Right atrium auricular region (tissue), 2 donors: Measurements from ENCODE around the gene SHISA2. TPM values are rescaled to one million over a fixed set of nuclear protein-coding genes. Genes with fewer than 3 reads are reported as not detected.

Source experiments
- DNase-seq: peaks from one replicate; pipeline ENCODE4 v3.0.0-alpha.2; 2019; ENCODE audit warnings: low spot score
- H3K27ac ChIP-seq, 2 donors: fragments of 200-600 bp; sonication (generic); 1 replicate in 1 of 2; 2 replicates in 1 of 2; pipeline ENCODE4 v1.5.1; 2016 to 2019
- H3K27me3 ChIP-seq, 2 donors: fragments of 200-600 bp; sonication (generic); one replicate each; pipeline versions ENCODE4 v1.5.1 to v1.6.0; 2017 to 2019
- H3K36me3 ChIP-seq: fragments of 200-600 bp; sonication (generic); one replicate; pipeline ENCODE4 v1.5.1; 2016
- H3K4me1 ChIP-seq, 2 donors: fragments of 200-600 bp; sonication (generic); one replicate each; pipeline versions ENCODE4 v1.5.1 to v1.6.0; 2017 to 2019
- H3K4me3 ChIP-seq, 2 donors: fragments of 200-600 bp; sonication (generic); 1 replicate in 1 of 2; 2 replicates in 1 of 2; pipeline ENCODE4 v1.5.1; 2017 to 2019; ENCODE audit warnings: mild to moderate bottlenecking in 1 of 2, moderate library complexity in 1 of 2
- H3K9me3 ChIP-seq, 2 donors: fragments of 200-600 bp; sonication (generic); one replicate each; pipeline ENCODE4 v1.5.1; 2019
- total RNA-seq, 2 donors: library from RNA; depleted of rRNA; stranded (reverse); fragments of >200 nt; gene quantifications; one replicate each; pipeline ENCODE4 v1.1.0, GENCODE V29; 2016
- TF ChIP-seq, protein P1 (sequence below), 2 donors: fragments of 200-600 bp; sonication (generic); IDR thresholded peaks; one replicate each; pipeline ENCODE4 v1.5.1; 2019; ENCODE audit warnings: antibody characterized with exemption in 2 of 2

The SHISA2 gene
- total RNA-seq, 2 donors from 2014 or later = not detected

DNA sequence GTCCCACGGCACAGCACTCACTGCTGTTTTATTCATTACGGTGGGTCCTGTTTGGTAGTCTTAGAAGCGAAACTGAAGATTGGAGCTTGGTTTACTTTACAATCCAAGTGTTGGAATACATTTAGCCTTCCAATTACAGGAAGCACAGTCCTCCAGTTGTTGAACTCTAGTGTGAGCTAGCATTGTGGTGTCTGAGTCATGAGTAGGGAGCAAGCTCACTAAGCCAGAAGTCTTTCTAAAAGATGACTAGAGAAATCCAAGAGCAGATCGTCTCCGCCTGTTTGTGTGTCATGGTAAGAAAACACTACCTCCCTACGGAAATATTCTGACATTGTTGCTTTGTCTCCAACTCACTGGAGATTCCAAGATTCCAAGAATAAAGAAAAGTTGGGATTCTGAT, 10.1 kb upstream of the SHISA2 start:
- no peak overlapping the region for H3K4me3 ChIP-seq
- no peaks in the 10 kb centered on the region for H3K4me1 ChIP-seq
- no peaks in the 10 kb centered on the region for H3K9me3 ChIP-seq
- no peak for DNase-seq
- TF ChIP-seq, protein P1, sequence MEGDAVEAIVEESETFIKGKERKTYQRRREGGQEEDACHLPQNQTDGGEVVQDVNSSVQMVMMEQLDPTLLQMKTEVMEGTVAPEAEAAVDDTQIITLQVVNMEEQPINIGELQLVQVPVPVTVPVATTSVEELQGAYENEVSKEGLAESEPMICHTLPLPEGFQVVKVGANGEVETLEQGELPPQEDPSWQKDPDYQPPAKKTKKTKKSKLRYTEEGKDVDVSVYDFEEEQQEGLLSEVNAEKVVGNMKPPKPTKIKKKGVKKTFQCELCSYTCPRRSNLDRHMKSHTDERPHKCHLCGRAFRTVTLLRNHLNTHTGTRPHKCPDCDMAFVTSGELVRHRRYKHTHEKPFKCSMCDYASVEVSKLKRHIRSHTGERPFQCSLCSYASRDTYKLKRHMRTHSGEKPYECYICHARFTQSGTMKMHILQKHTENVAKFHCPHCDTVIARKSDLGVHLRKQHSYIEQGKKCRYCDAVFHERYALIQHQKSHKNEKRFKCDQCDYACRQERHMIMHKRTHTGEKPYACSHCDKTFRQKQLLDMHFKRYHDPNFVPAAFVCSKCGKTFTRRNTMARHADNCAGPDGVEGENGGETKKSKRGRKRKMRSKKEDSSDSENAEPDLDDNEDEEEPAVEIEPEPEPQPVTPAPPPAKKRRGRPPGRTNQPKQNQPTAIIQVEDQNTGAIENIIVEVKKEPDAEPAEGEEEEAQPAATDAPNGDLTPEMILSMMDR (IDR thresholded peaks at IDR 0.05) = no peak
- no peak overlapping the region for H3K27ac ChIP-seq
- H3K36me3 ChIP-seq = no peaks in the 10 kb centered on the region
- H3K27me3 ChIP-seq = no peaks in the 10 kb centered on the region

- no peaks in the 10 kb centered on the region for H3K36me3 ChIP-seq
- H3K4me1 ChIP-seq = no peaks in the 10 kb centered on the region
- no peak overlapping the region for H3K4me3 ChIP-seq
- no peaks in the 10 kb centered on the region for H3K27me3 ChIP-seq
- H3K9me3 ChIP-seq = no peaks in the 10 kb centered on the region
- no peak for DNase-seq
- TF ChIP-seq, protein P1 (IDR thresholded peaks at IDR 0.05) = no peak
- H3K27ac ChIP-seq = no peak overlapping the region
Measured at GRCh38 chr13:26061256-26061655, 9.4 kb upstream of the SHISA2 start.

- Histone ChIP-seq H3K27ac (no peak overlapping the region), H3K27me3 (no peaks in the 10 kb centered on the region)
Measured at GRCh38 chr13:26060357-26060756, 8.5 kb upstream of the SHISA2 start.

GRCh38 chr13:26058704-26059103, 6.9 kb upstream of the SHISA2 start:
- H3K36me3 ChIP-seq = no peaks in the 10 kb centered on the region
- TF ChIP-seq, protein P1 (IDR thresholded peaks at IDR 0.05) = no peak
- H3K27ac ChIP-seq = no peak overlapping the region
- H3K4me1 ChIP-seq = no peaks in the 10 kb centered on the region
- H3K4me3 ChIP-seq = no peak overlapping the region
- H3K9me3 ChIP-seq = no peaks in the 10 kb centered on the region
- no peak for DNase-seq
- H3K27me3 ChIP-seq = peaks cover 0 to 3% of the 10 kb centered on the region in 2 donors

More at GRCh38 chr13:26060357-26060756, 8.5 kb upstream of the SHISA2 start:
- no peaks in the 10 kb centered on the region for H3K9me3 ChIP-seq
- H3K4me3 ChIP-seq = no peak overlapping the region
- DNase-seq = no peak
- no peaks in the 10 kb centered on the region for H3K4me1 ChIP-seq
- TF ChIP-seq, protein P1 (IDR thresholded peaks at IDR 0.05) = no peak
- no peaks in the 10 kb centered on the region for H3K36me3 ChIP-seq

DNA sequence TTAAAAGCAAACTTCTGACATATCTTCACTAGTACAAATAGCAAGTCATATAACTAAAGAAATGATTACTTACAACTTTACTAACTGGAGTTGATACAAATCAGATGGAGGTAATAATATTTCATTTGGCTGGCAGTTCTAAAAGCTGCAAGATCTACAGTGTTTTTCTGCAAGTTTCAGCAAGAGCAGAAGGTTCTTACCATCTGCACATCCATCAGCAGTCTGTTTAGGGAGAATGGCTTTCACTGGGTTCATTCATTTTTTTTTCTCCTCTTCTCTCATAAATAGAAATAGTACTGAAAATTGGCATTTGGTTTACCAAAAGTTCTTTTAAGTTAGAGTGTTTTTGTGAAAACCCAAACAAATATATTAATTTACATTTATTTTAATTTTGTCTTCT, 3.1 kb upstream of the SHISA2 start:
- TF ChIP-seq, protein P1 (IDR thresholded peaks at IDR 0.05) = no peak
- Histone ChIP-seq H3K4me1 (peaks cover 0 to 23% of the 10 kb centered on the region in 2 donors), H3K27ac (no peak overlapping the region), H3K9me3 (no peaks in the 10 kb centered on the region), H3K27me3 (peaks cover 6 to 17% of the 10 kb centered on the region in 2 donors), H3K36me3 (no peaks in the 10 kb centered on the region), H3K4me3 (no peak overlapping the region)
- DNase-seq = no peak

- Histone ChIP-seq H3K36me3 (no peaks in the 10 kb centered on the region), H3K4me1 (peaks cover 0 to 30% of the 10 kb centered on the region in 2 donors), H3K4me3 (no peak overlapping the region), H3K27me3 (peaks cover 6 to 18% of the 10 kb centered on the region in 2 donors), H3K9me3 (no peaks in the 10 kb centered on the region), H3K27ac (no peak overlapping the region)
- no peak for DNase-seq
- TF ChIP-seq, protein P1 (IDR thresholded peaks at IDR 0.05) = no peak
Measured at GRCh38 chr13:26053418-26053980, 1.7 kb upstream of the SHISA2 start.
